Osteocyte (in vitro differentiated cells): ENCODE measurements around the gene ZFHX3. TPM values are rescaled to one million over a fixed set of nuclear protein-coding genes. Genes with fewer than 3 reads are reported as not detected.
A peak's percentile ranks its signal among the peaks of the same experiment; 100 is the strongest.

Experiments
- DNase-seq: peaks from one replicate; pipeline ENCODE4 v3.0.0; 2021; ENCODE audit warnings: mixed read lengths; ENCODE audit not compliant: unreplicated experiment; ENCODE audit errors: extremely low spot score
- H3K27ac Mint-ChIP-seq: one replicate; pipeline ENCODE4 v1.8.0; 2021; ENCODE audit warnings: mild to moderate bottlenecking, mixed read lengths; ENCODE audit not compliant: unreplicated experiment
- H3K27me3 Mint-ChIP-seq: one replicate; pipeline ENCODE4 v1.8.0; 2021; ENCODE audit warnings: mixed read lengths; ENCODE audit not compliant: unreplicated experiment
- H3K36me3 Mint-ChIP-seq: one replicate; pipeline ENCODE4 v1.8.0; 2021; ENCODE audit warnings: mixed read lengths; ENCODE audit not compliant: unreplicated experiment
- H3K4me1 Mint-ChIP-seq: one replicate; pipeline ENCODE4 v1.8.0; 2021; ENCODE audit warnings: mixed read lengths; ENCODE audit not compliant: unreplicated experiment
- H3K4me3 Mint-ChIP-seq: one replicate; pipeline ENCODE4 v1.8.0; 2021; ENCODE audit warnings: mild to moderate bottlenecking, moderate library complexity, mixed read lengths; ENCODE audit not compliant: unreplicated experiment
- H3K9me3 Mint-ChIP-seq: one replicate; pipeline ENCODE4 v1.8.0; 2021; ENCODE audit warnings: mixed read lengths; ENCODE audit not compliant: unreplicated experiment
- CTCF ChIP-seq: fragments of 200-600 bp; sonication (generic); IDR thresholded peaks from 2 replicates; pipeline ENCODE4 v1.5.0; 2021; ENCODE audit warnings: antibody characterized with exemption, mild to moderate bottlenecking, moderate library complexity
- total RNA-seq: library from RNA; stranded (reverse); gene quantifications from 2 replicates; pipeline ENCODE4 v1.2.1, GENCODE V29; 2021

The ZFHX3 gene
- total RNA-seq, 1 donor from 2014 or later: 89.1 TPM

DNA sequence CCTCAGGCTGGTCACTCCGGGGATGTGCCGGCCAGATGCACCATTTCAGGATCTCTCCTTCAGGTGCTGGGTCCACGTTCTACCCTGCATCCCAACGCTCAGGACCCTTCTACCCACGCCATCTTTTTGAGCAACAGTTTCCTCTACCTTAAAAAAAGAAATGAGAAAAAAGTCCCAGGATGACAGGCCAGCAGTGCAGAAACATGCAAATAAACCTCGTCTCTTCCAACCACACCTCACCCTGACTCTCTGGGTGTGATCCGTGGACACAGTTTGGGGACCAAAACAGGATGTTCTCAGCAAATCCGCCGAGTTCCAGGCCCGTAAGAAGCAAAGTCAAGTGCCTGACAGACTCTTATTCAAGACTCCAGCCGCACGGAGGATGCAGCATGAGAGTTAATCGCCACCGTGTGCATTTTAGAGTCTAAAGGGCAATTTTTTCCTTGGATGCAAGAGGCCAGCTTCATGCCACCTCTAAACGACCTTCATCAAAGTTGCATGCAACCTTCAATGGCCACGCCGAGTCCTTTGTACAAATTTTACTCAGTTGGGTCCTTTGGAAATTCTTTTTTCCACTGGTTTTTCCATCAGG, 99.6 kb downstream of the ZFHX3 start:
- TF ChIP-seq CTCF: no peak
- peaks cover 60% of the 10 kb centered on the region for H3K36me3 Mint-ChIP-seq
- H3K4me3 Mint-ChIP-seq: no peak overlapping the region
- no peak for DNase-seq
- H3K27ac Mint-ChIP-seq: peak overlapping the region; percentile 31
- H3K9me3 Mint-ChIP-seq: no peaks in the 10 kb centered on the region
- peaks cover 69% of the 10 kb centered on the region for H3K4me1 Mint-ChIP-seq
- H3K27me3 Mint-ChIP-seq: no peaks in the 10 kb centered on the region

DNA sequence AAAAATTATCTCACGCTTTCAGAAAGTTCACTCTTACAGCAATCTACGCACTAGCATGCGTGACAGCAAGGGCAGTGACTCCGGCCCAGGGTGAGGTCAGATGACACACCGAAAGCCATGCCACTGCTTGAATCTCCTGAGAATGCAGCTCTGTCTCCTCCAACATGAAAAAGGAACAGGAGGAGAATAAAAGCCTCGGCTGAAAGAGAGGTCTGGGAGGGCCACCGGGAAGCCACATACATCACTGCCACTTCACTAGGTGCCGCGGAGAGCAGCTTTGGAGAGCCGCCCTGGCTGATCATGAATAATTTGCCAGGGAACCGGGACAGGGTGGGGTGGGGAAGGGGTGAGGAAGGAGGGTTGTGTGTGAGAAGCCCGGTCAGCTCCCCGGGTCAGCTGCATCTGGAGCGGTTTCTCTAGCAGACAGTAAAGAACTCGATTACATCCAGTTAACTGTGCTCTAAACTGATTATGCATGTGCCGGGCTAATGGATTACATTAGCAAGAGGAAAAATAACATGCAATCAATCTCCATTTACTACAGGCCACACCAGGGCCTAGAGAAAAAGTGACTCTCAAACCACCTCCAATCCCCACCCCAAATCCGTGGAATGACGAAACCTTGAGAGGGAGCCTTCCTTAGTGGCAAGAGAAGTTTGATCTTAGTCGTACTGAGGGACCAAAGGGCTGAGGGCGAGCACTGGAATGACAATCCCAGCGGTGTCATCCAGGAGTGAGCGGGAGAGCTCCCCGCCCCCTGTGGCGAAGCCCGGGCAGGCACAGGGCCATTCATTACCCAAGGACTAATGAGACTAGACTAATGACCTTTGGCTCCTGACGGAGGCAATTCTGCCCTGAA, 100.3 kb downstream of the ZFHX3 start:
- no peak for DNase-seq
- peaks cover 60% of the 10 kb centered on the region for H3K36me3 Mint-ChIP-seq
- no peaks in the 10 kb centered on the region for H3K27me3 Mint-ChIP-seq
- H3K4me1 Mint-ChIP-seq: peaks cover 63% of the 10 kb centered on the region
- TF ChIP-seq CTCF: no peak
- peak overlapping the region; percentile 57 for H3K27ac Mint-ChIP-seq
- no peak overlapping the region for H3K4me3 Mint-ChIP-seq
- H3K9me3 Mint-ChIP-seq: no peaks in the 10 kb centered on the region

DNA sequence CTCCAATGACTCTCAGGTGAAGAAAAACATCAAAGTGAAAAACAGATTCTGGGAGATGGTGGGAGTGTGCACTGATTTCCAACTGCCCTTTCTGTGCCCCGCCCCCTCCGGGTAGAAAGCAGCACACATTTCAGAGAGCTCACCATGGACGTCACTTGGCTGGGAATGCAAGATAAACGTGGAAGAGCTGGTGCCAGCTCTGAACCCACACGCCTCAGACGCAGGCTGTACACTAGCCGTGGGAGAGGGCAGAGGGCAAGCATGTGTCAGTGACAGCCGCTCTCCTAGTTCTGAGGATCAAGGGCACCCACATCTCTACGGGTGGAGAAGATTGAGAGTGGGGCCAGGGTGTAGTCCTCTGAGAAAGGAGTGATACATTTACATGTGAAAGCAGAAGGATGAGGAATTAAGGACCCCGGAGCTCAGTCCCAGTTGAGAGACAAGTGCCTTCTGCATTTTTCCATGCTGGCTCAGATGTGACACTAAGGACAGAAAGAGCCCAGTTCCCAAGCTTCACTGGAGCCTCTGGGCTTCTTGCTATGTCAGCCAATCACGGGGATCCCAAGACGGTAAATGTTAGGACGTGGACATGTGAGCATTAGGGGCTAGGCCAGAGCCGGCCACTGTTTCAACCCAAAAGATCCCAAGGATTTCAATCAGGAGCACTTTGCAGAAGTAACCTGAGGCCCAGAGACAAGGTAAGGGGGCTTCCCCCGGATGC, 101.3 kb downstream of the ZFHX3 start:
- DNase-seq: no peak
- peaks cover 61% of the 10 kb centered on the region for H3K4me1 Mint-ChIP-seq
- TF ChIP-seq CTCF: no peak
- H3K36me3 Mint-ChIP-seq: peaks cover 65% of the 10 kb centered on the region
- H3K27me3 Mint-ChIP-seq: no peaks in the 10 kb centered on the region
- peak overlapping the region; percentile 56 for H3K27ac Mint-ChIP-seq
- no peak overlapping the region for H3K4me3 Mint-ChIP-seq
- H3K9me3 Mint-ChIP-seq: no peaks in the 10 kb centered on the region

GRCh38 chr16:72946063-72946462, 101.9 kb downstream of the ZFHX3 start:
- no peak for DNase-seq
- H3K9me3 Mint-ChIP-seq: no peaks in the 10 kb centered on the region
- H3K4me1 Mint-ChIP-seq: peaks cover 56% of the 10 kb centered on the region
- H3K36me3 Mint-ChIP-seq: peaks cover 65% of the 10 kb centered on the region
- peak overlapping the region; percentile 56 for H3K27ac Mint-ChIP-seq
- H3K4me3 Mint-ChIP-seq: no peak overlapping the region
- no peak for TF ChIP-seq CTCF
- no peaks in the 10 kb centered on the region for H3K27me3 Mint-ChIP-seq

DNA sequence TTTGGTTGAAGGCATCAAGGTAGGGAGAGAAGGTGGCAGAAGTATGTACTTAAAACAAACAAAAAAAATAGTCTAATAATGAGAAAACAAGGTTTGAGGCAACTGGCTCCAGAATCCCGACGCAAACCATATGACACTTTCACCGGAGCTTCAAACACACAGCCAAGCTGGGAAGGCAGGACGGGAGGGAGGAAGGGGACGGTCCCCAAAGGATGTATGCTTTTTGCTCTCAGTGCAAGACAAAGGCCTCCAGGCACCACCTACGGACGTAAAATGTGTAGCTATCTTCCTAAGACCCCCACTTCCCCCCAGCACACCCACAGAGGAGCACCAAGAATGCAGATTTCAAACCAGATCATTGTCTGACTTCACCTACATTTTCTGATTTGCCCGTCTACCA, 102.3 kb downstream of the ZFHX3 start:
- Mint-ChIP-seq H3K4me3 (no peak overlapping the region), H3K36me3 (peaks cover 63% of the 10 kb centered on the region), H3K27me3 (no peaks in the 10 kb centered on the region), H3K27ac (no peak overlapping the region), H3K4me1 (peaks cover 53% of the 10 kb centered on the region), H3K9me3 (no peaks in the 10 kb centered on the region)
- TF ChIP-seq CTCF: no peak
- DNase-seq: no peak
